HG02970 (cell line): ENCODE measurements around the gene TNFAIP8L1.
"Not testable (repeated sequence)": the region's sequence is repeated elsewhere in the genome, so short reads cannot be mapped to it uniquely, and the experiment has no call there.

ENCODE experiments used
- ATAC-seq: cut with Tn5 transposase; IDR thresholded peaks from one replicate; pipeline ENCODE4 v1.9.1; 2021; ENCODE audit warnings: mild to moderate bottlenecking, moderate library complexity, moderate number of reproducible peaks; ENCODE audit not compliant: unreplicated experiment, low FRiP score

The TNFAIP8L1 gene

DNA sequence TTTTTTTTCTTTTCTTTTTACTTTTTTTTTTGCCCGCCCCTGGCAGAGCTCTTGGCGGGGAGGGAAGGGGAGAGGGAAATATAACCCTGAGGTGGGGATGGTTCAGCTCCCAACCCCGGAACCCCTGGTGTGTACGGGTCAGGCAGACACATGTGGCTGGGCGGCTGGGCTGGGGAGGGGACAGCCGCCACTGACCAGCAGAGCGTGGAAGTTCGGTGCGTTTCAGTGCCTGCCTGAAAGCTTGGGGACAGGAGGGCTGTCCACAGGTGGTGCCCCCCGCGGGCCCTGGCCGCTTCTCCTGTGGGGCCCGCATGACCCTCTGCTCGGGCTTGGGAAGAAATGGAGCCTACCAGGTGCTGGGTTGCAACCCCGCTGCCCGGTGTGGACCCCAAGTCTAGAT is 36.0 kb downstream of the TNFAIP8L1 start:
- no peak for ATAC-seq

GRCh38 chr19:4676955-4677731 is 37.8 kb downstream of the TNFAIP8L1 start:
- no peak for ATAC-seq

- ATAC-seq: no peak
Observed at GRCh38 chr19:4678881-4679790, 39.8 kb downstream of the TNFAIP8L1 start.

- ATAC-seq: not testable (repeated sequence)
Observed at GRCh38 chr19:4680021-4680420, 40.7 kb downstream of the TNFAIP8L1 start.

GRCh38 chr19:4682417-4683200 is 43.3 kb downstream of the TNFAIP8L1 start:
- no peak for ATAC-seq

- ATAC-seq: no peak
Observed at GRCh38 chr19:4684312-4685095, 45.2 kb downstream of the TNFAIP8L1 start.

- ATAC-seq: no peak
Observed at GRCh38 chr19:4686700-4687099, 47.4 kb downstream of the TNFAIP8L1 start.

- no peak for ATAC-seq
Observed at GRCh38 chr19:4687396-4687795, 48.1 kb downstream of the TNFAIP8L1 start.

DNA sequence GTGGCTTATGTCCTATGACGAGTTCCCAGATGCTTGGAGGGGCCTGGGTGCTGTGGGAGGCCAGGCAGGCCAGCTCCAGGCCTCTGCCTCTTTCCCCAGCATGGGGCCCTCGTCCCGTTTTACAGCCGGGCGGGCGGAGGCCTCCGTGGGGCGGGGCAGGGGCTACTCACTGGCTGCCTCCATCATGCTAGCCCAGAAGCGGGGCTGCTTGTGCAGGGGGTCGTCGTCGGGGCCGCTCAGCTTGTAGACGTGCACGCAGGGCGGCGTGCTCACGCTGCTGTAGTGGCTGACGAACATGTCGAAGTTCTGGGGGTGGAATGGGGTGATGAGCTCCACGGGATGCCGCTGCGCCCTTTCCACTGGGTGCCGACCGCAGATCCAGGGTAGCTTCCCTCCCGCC is 49.3 kb downstream of the TNFAIP8L1 start:
- no peak for ATAC-seq

DNA sequence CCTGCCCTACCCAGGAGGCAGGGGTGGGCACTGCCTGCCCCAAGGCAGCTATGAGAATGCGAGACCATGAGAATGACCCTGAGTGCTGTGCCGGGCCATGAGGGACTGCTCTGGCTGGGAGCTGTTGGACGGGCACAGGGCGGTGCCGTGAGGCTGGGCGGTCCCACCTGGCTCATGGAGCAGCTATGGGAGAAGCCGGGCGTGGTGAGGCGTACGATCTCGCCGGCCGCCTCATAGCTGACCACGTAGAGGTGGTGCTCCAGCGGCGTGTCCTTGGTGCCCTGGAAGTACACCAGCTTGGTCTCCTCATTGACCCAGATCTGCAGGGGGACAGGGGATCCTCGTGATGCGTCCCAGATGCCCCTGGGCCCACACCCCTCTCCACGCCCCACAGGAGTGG is 50.1 kb downstream of the TNFAIP8L1 start:
- ATAC-seq: no peak

DNA sequence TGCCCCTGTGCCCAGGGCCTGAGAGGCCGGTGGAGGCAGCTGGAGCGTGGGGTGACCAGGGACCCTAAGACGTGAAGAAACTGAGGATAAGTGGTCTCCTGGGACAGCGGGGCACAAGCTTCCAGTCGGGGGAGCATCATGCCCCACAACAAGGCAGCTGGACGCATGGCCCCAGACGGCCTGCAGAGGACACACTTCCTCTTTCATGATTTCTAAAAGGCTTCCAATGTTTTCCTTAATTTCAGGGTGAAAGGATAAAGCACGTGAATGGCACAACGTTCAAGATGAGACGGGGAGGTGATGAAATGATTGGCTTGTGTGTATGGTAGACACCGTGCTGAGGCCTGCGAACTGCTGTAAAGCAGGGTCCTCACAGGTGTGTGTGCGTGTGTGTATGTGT is 51.0 kb downstream of the TNFAIP8L1 start:
- no peak for ATAC-seq

DNA sequence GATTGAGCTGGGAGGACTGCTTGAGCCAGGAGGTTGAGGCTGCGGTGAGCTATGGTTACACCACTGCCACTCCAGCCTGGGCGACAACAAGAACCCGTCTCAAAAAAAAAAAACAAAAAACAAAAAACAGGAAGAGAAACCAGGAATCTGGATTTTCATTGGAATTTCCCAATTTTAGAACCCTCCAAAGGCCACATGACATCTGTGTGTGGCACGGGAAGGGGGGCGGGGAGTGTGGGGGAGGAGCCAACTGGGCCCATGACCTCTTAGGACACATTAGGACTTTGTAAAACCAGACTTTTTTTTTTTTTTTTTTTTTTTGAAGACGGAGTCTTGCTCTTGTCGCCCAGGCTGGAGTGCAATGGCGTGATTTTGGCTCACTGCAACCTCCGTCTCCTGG is 52.1 kb downstream of the TNFAIP8L1 start:
- ATAC-seq: no peak

DNA sequence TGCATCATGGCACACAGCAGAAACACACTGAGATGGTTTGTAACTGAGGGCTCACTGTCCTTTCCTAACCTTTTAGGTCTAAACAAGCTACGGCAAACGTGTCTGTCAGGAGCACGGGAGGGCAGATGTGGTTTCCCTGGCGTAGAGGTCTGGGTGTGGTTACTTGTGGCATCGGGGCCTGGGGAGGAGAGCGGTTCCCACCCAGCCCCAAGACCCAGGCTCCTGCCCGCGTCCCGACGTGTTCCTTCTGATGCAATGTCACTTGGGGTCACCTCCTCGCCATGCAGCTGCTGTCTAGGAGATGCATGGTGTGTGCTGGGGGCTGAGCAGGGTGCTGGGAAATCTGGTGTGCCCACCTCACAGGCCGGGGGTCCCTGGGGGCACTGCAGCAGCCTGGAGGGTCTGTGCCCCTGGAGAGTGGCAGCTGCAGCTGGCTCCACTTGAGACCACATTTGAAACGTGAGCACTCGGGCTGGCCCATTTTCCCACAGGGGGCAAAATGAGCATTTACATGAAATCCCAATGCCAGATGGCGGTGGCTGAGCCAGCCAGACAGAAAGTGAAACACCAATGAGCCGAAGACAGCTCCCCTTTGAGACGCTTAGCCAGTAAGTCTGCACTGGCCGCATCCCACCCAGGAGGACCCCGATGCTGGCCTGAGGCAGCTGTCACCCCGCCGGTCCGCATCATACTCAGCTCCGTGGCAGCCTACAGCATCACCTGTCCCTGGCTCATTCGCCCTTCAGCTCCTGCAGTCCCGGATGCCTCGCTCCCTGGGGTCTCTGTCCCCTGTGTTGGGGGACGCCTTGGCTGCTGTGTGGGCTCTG is 53.1 kb downstream of the TNFAIP8L1 start:
- ATAC-seq: no peak

DNA sequence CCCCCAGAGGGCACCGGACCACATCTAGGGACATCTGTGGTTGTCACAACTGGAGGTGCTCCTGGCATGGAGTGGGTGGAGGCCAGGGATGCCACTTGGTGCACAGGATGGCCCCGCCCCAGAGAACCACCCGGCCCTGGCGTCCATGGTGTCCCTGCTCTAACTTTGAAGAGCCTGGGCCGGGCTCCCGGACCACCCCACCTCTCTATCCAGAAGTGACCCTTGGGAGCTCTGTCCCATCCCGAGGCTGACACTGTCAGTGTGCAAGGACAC is 53.7 kb downstream of the TNFAIP8L1 start:
- no peak for ATAC-seq

DNA sequence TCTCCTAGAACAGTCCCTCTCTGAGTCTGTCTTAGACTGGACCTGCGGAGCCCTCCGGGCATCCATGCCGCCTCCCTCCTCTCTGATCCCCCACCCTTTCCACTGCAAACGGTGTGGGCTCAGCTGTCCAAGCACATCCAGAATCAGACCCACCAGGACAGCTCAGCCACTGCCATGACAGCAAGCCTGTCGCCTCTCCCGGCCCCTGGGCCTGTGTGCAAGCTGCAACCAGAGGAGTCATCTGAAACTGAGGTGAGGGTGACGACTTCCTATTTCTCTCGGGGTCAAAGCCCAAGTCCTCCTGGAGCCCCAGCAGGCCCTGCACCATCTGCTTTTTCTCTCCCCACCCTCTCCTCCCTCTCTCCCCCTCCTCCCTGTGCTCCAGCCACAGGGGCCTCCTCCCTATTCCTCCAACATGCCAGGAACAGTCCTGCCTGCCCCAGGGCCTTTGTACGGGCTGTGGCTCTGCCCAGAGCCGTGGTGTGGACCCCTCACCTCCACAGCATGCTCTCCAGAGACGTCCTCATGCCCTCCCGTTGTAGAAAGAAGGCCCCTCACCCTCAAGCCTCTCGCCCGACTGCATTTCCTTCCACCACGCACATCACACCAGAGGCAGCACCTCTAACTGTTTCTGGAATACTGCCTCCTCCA is 54.3 kb downstream of the TNFAIP8L1 start:
- ATAC-seq: no peak

DNA sequence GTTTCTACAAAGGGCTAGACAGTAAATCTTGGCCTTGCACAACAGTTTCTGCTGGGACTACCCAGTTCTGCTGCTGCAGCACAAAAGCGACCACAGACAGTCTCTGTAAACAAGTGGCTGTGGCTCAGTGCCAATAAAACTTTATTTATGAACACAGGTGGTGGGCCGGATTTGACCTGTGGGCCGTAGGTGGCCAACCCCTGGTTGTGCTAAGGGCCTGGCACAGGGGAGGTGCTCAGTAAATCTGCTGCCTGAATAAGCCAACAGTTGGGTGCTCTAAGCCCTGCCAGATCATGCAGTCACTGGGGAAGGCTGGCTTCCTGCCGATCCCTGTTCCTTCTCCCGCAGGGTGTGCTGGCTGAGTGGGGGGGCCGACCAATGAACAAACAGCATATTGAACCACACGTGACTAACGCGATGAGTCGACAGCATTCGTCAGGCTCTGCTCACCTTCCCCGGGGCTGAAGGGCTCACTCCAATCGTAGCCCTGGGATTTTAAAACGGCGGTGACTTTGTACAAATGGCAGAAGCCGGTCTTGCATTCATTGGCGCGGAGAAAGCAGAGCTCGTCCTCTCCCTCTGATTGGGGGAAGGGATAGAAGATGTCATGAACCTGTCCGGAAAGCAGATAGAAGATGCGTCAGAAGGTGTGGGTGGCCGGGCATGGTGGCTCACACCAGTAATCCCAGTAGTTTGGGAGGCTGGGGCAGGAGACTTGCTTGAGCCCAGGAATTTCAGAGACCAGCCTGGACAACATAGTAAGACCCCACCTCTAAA is 55.1 kb downstream of the TNFAIP8L1 start:
- no peak for ATAC-seq

GRCh38 chr19:4695224-4695731 is 56.0 kb downstream of the TNFAIP8L1 start:
- no peak for ATAC-seq

DNA sequence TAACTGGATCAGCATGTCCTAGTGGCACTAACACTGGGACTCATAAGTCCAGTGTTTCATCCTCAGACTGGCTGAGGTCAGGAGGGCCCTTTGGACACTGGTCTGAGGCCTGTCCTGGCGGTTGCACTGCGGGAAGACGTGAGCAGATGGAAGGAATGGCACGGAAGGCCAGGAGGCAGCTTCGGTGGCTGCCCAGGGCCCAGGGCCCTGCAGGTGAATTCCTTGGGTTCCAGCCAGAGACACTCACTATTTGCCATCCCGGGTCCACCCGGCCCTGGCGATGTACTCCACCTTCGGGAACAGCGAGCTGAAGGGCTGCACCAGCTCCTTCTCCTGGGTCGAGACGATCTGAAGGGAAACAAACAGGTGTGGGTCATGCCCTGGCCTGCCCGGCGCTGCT is 58.0 kb downstream of the TNFAIP8L1 start:
- no peak for ATAC-seq
